HCT116 (cell line): ENCODE measurements around the gene DPP6. TPM values are rescaled to one million over a fixed set of nuclear protein-coding genes. Genes with fewer than 3 reads are reported as not detected.

ENCODE experiments used
- ATAC-seq: fragments of 200-7000 bp; cut with Tn5 transposase; 2 replicates; pipeline ENCODE4 v1.9.1; 2020; ENCODE audit warnings: mild to moderate bottlenecking, moderate library complexity
- BruUV-seq: library from RNA; stranded (reverse); fragments of 400-500 nt; replicated peaks from 2 replicates; lab custom pipeline; 2021; lab: Mats Ljungman, UMichigan
- CTCF ChIA-PET: fragments of 300-600 bp; sonication (Branson Sonifier 250); formaldehyde crosslinking; loops from one replicate; lab custom pipeline; 2021; ENCODE audit warnings: antibody characterized with exemption; lab: Charles Lee
- POLR2A ChIA-PET: fragments of 300-600, 350-600 bp; sonication (Branson Sonifier 250); formaldehyde crosslinking; loops from one replicate; lab custom pipeline; 2021; ENCODE audit warnings: antibody characterized with exemption; lab: Charles Lee
- RAD21 ChIA-PET, 2 experiments: fragments of 300-600 bp; sonication (Branson Sonifier 250); formaldehyde crosslinking; loops; one replicate each; lab custom pipeline; 2023; ENCODE audit warnings: low total read pairs in 2 of 2; ENCODE audit not compliant: uncharacterized antibody in 2 of 2, unreplicated experiment in 2 of 2, low non-redundant PET in 1 of 2; lab: Charles Lee
- DNase-seq: peaks from one replicate; pipeline ENCODE4 v3.0.0-alpha.2; 2010; ENCODE audit warnings: low read depth, low spot score
- H2AFZ ChIP-seq: fragments of 200-600 bp; shearing (Covaris generic), sonication (generic); 2 replicates; pipeline ENCODE4 v1.6.1; 2017; ENCODE audit warnings: low read depth, mixed run types, mixed read lengths, antibody characterized with exemption, low read length; ENCODE audit not compliant: poor library complexity, severe bottlenecking
- H3K27ac ChIP-seq: 2 replicates; pipeline ENCODE4 v1.5.1; 2012; ENCODE audit warnings: low read depth, low read length
- H3K27me3 ChIP-seq: fragments of 200-600 bp; sonication (generic); 2 replicates; pipeline ENCODE4 v1.6.1; 2016; ENCODE audit warnings: mixed run types, low read length, mixed read lengths; ENCODE audit not compliant: insufficient read depth
- H3K36me3 ChIP-seq, 2 experiments: fragments of 200-500 bp in 1 of 2; fragments of 200-600 bp in 1 of 2; sonication (Bioruptor generic) in 1 of 2; sonication (generic) in 1 of 2; 2 replicates each; pipeline versions ENCODE4 v1.5.1 to v1.6.1; 2014 to 2016; ENCODE audit warnings: low read length in 2 of 2, inconsistent platforms in 1 of 2, mixed read lengths in 1 of 2, mixed run types in 1 of 2; ENCODE audit not compliant: insufficient read depth in 2 of 2, control insufficient read depth in 1 of 2
- H3K4me1 ChIP-seq, 2 experiments: fragments of 200-600 bp in 1 of 2; sonication (generic) in 1 of 2; 2 replicates each; pipeline versions ENCODE4 v1.5.1 to v1.6.1; 2012 to 2017; ENCODE audit warnings: low read length in 2 of 2, inconsistent platforms in 1 of 2, mild to moderate bottlenecking in 1 of 2, mixed read lengths in 1 of 2, mixed run types in 1 of 2, moderate library complexity in 1 of 2; ENCODE audit not compliant: insufficient read depth in 2 of 2, control insufficient read depth in 1 of 2
- H3K4me2 ChIP-seq: fragments of 200-600 bp; sonication (generic); 2 replicates; pipeline ENCODE4 v1.6.1; 2017; ENCODE audit warnings: mixed run types, low read length, mixed read lengths
- H3K4me3 ChIP-seq, 2 experiments: fragments of 200-600 bp in 1 of 2; sonication (generic) in 1 of 2; replicated peaks in 1 of 2; 2 replicates each; pipeline ENCODE4 v1.5.1; 2011 to 2016; ENCODE audit warnings: low read length in 2 of 2, control low read depth in 1 of 2, low read depth in 1 of 2, mild to moderate bottlenecking in 1 of 2, mixed read lengths in 1 of 2, mixed run types in 1 of 2
- H3K79me2 ChIP-seq: fragments of 200-600 bp; sonication (generic); 2 replicates; pipeline ENCODE4 v1.6.1; 2017; ENCODE audit warnings: mild to moderate bottlenecking, mixed run types, low read length, moderate library complexity, mixed read lengths; ENCODE audit not compliant: insufficient read depth
- H3K9ac ChIP-seq: fragments of 200-600 bp; sonication (generic); 2 replicates; pipeline ENCODE4 v1.6.1; 2016; ENCODE audit warnings: low read length, mixed read lengths
- H3K9me2 ChIP-seq: fragments of 200-600 bp; sonication (generic), shearing (Covaris generic); 2 replicates; pipeline ENCODE4 v1.6.1; 2017; ENCODE audit warnings: mixed run types, mild to moderate bottlenecking, moderate library complexity; ENCODE audit not compliant: insufficient read depth
- H3K9me3 ChIP-seq, 2 experiments: fragments of 200-500 bp in 1 of 2; fragments of 200-600 bp in 1 of 2; sonication (Bioruptor generic) in 1 of 2; sonication (generic) in 1 of 2; 2 replicates each; pipeline ENCODE4 v1.6.1; 2014 to 2017; ENCODE audit warnings: low read length in 2 of 2, mixed read lengths in 2 of 2, inconsistent platforms in 1 of 2, low read depth in 1 of 2, mild to moderate bottlenecking in 1 of 2, mixed run types in 1 of 2, moderate library complexity in 1 of 2; ENCODE audit not compliant: control insufficient read depth in 1 of 2, insufficient read depth in 1 of 2
- H4K20me1 ChIP-seq: fragments of 200-600 bp; sonication (generic), shearing (Covaris generic); 2 replicates; pipeline ENCODE4 v1.6.1; 2017; ENCODE audit warnings: mixed run types, mild to moderate bottlenecking, moderate library complexity; ENCODE audit not compliant: insufficient read depth
- ATF3 ChIP-seq: IDR thresholded peaks from 2 replicates; pipeline ENCODE4 v1.6.1; 2012
- CEBPB ChIP-seq: IDR thresholded peaks from 2 replicates; pipeline ENCODE4 v1.6.1; 2012; ENCODE audit warnings: low read depth
- CTCF ChIP-seq, 3 experiments: fragments of 200-600 bp in 1 of 3; sonication (generic) in 1 of 3; IDR thresholded peaks in 2 of 3; conservative IDR thresholded peaks in 1 of 3; 2 replicates each; pipeline ENCODE4 v1.5.1; 2012 to 2017; ENCODE audit warnings: low read depth in 2 of 3, low read length in 2 of 3, antibody characterized with exemption in 1 of 3, borderline replicate concordance in 1 of 3, control low read depth in 1 of 3, mild to moderate bottlenecking in 1 of 3, mixed read lengths in 1 of 3, mixed run types in 1 of 3, moderate library complexity in 1 of 3; ENCODE audit not compliant: insufficient read depth in 1 of 3
- EZH2 ChIP-seq: fragments of 200-600 bp; sonication (generic); IDR thresholded peaks from 2 replicates; pipeline ENCODE4 v1.6.1; 2017; ENCODE audit warnings: antibody characterized with exemption, mixed run types
- EZH2phosphoT487 ChIP-seq: fragments of 200-600 bp; IDR thresholded peaks from 2 replicates; pipeline ENCODE4 v1.6.1; 2018; ENCODE audit warnings: antibody characterized with exemption, borderline replicate concordance
- FOSL1 ChIP-seq: IDR thresholded peaks from 2 replicates; pipeline ENCODE4 v1.6.1; 2012; ENCODE audit warnings: low read depth
- JUND ChIP-seq: IDR thresholded peaks from 2 replicates; pipeline ENCODE4 v1.6.1; 2012
- RAD21 ChIP-seq: IDR thresholded peaks from 2 replicates; pipeline ENCODE4 v1.6.1; 2012; ENCODE audit warnings: low read depth, mild to moderate bottlenecking
- SIN3A ChIP-seq: IDR thresholded peaks from 2 replicates; pipeline ENCODE4 v1.6.1; 2012; ENCODE audit warnings: low read depth
- SRF ChIP-seq: IDR thresholded peaks from 2 replicates; pipeline ENCODE4 v1.6.1; 2012; ENCODE audit warnings: low read depth
- YY1 ChIP-seq: IDR thresholded peaks from 2 replicates; pipeline ENCODE4 v1.6.1; 2011; ENCODE audit warnings: low read length, low read depth, moderate library complexity, mild to moderate bottlenecking; ENCODE audit not compliant: insufficient replicate concordance; ENCODE audit errors: extremely low read depth
- ZBTB33 ChIP-seq: IDR thresholded peaks from 2 replicates; pipeline ENCODE4 v1.6.1; 2011; ENCODE audit warnings: mild to moderate bottlenecking, low read length, moderate library complexity; ENCODE audit not compliant: insufficient replicate concordance; ENCODE audit errors: extremely low read depth
- intact Hi-C: fragments of 100-400 bp; cut with micrococcal nuclease; formaldehyde crosslinking; loops from 2 replicates; pipeline ENCODE4 v1.10.0; 2022
- total RNA-seq: library from RNA; stranded (reverse); gene quantifications from one replicate; pipeline ENCODE4 v1.2.1, GENCODE V29; 2021; ENCODE audit not compliant: unreplicated experiment

Gene DPP6
- total RNA-seq, 1 experiment from 2014 or later = not detected

GRCh38 chr7:154709840-154710520 lies 657.8 kb downstream of the DPP6 start:
- ChIA-PET RAD21 (no interaction called here), POLR2A (no interaction called here), CTCF (no interaction called here)
- no peak overlapping the region for H2AFZ ChIP-seq
- no peaks in the 10 kb centered on the region for H3K9me3 ChIP-seq
- no peaks in the 10 kb centered on the region for H3K36me3 ChIP-seq
- TF ChIP-seq SIN3A = no peak
- no peak for TF ChIP-seq EZH2
- no peak for TF ChIP-seq CTCF (IDR thresholded peaks at IDR 0.05 in 2 of 3, conservative IDR thresholded peaks at IDR 0.05 in 1 of 3; ENCODE audit: borderline replicate concordance in 1 of 3, insufficient read depth in 1 of 3, low read depth in 2 of 3, low read length in 2 of 3)
- no peak for TF ChIP-seq FOSL1
- TF ChIP-seq RAD21 = no peak
- no peak for TF ChIP-seq ATF3
- TF ChIP-seq JUND = no peak
- TF ChIP-seq YY1 = no peak
- TF ChIP-seq ZBTB33 = no peak
- TF ChIP-seq CEBPB = no peak
- TF ChIP-seq EZH2phosphoT487 = no peak
- TF ChIP-seq SRF = no peak
- ATAC-seq (no peak), DNase-seq (no peak)
- H3K9me2 ChIP-seq = no peaks in the 10 kb centered on the region
- no peaks in the 10 kb centered on the region for H3K27me3 ChIP-seq
- H3K4me2 ChIP-seq = no peak overlapping the region
- H3K9ac ChIP-seq = no peak overlapping the region
- BruUV-seq = no TSS peak
- intact Hi-C loops = no loop called here
- H3K4me3 ChIP-seq = no peak overlapping the region
- H4K20me1 ChIP-seq = no peaks in the 10 kb centered on the region
- H3K27ac ChIP-seq = no peak overlapping the region
- no peaks in the 10 kb centered on the region for H3K4me1 ChIP-seq
- H3K79me2 ChIP-seq = no peaks in the 10 kb centered on the region
